ENCODE measurements around the gene CNPPD1. TPM values are rescaled to one million over a fixed set of nuclear protein-coding genes. Genes with fewer than 3 reads are reported as not detected.
"Not testable (repeated sequence)": the region's sequence is repeated elsewhere in the genome, so short reads cannot be mapped to it uniquely, and the experiment has no call there.

CNPPD1 gene
- total RNA-seq, 1 donor from 2014 or later, result 31.2 TPM

DNA sequence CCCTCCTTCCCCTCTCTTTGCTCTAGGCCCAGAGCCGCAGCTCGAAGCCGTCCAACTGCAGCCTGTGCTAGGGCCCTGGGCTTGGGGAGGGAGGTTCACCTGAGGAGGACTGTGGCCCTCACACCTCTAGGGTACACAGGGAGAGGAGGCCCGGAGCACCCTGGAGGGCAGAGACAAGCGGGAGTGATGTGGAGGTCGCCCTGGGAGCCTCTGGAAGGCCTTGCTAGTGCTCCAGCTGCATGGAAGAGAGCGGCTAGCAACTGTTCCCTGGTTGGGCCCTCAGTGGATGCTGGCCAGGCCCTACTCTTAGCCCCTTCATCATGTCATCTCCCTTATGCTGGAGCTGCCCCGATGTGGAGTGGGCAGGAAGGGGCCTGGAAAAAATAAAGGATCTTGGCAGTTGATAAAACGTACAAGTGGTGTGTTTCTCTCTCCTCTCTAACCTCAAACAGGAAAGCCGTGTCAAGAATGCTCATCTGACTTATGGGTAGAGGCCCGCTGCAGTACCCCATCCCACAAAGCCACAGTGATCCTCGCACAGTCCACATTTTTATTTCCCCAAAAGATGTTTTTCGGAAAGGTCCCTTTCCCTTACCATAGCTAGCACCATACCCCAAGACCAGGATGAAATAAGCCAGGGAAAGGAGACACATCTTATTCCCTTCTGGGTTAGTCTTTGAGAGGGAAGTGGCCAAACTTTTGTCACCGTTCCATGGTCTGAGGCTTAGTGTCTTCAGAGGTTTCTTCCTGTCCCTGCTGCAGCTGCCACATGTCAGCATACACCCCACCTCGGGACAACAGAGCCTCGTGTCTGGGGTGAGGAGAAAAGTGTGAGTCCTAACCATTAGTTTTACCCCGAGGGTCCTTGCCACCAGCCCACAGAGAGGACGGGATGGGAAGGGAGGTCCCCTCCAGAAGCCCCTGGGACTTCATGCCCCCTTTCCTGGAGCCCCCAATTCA, 32.8 kb upstream of the CNPPD1 start:
- DNase-seq (ENCODE audit: low spot score) (no peak), ATAC-seq (no peak)

- ATAC-seq, result peak; percentile 8
- no peak for DNase-seq (ENCODE audit: low spot score)
Measured at GRCh38 chr2:219207884-219208740, 31.4 kb upstream of the CNPPD1 start.

DNA sequence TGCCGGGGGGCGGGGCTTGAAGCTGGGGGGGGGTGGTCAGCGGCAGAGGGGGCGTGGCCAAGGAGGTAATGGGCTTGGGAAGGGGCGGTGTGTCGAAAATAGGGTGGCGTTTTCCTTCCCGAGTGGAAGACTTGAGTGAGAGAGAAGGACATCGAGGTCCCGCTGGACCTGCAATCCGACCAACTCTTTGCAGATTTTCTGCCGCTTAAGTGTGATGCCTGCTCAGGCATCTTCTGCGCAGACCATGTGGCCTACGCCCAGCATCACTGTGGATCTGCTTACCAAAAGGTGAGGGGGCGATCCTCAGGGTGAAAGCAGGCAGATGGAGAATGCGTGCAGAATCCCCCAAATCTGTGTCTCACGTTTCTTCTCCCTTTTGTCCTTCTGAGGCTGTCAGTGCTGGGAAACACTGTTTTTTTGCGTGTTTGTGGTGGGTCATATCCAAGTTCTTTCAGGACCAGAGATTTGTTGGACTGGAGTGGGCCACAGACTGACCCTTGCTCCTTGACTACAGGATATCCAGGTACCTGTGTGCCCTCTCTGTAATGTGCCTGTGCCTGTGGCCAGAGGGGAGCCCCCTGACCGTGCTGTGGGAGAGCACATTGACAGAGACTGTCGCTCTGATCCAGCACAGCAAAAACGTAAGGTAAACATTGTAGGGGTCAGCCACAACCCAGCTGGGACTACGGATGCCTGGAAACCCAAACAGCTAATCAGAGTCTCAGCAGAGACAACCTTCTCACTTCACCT, 30.6 kb upstream of the CNPPD1 start:
- DNase-seq (ENCODE audit: low spot score), result peak; percentile 48
- ATAC-seq, result peak; percentile 0

DNA sequence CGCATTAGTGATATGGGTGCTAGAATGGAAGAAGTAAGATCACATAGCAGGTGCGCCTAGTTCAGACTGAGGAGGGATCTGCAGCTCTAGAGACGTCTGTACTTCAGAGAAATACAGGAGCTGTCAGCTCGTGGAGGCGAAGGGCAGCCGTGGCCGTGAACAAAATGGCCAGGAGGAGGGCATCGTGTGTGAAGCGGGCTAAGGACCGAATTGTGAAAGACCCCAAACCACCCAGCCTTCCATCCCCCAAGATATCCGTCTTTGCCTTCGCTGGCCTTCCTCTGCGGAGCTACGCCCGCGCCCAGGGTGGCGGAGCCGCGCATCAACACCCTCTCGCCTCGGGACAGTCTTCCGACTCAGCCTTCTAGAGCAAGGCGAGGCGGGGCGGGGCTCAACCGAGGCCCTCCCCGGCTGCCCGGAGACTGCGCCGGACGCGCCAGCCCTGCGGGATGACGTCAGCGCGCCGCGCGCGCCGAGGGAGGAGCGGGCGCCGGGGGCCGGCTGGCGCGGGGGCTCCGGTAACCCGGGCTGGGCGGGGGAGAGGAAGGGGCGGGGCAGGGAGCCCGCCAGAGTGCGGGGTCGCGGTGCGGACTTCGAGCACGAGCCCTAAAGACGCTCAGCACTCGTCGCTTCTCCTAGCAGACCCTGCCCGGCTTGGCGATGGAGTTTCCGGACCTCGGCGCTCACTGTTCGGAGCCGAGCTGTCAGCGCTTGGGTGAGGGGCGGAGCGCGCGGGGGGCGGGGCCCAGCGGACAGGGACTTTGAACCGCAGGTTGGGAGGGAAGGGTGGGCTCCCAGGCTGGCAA, 29.8 kb upstream of the CNPPD1 start, which contains the start of gene ZFAND2B:
ZFAND2B (plus strand) TSS at position 455 of the 806 bp plus-strand sequence; CDS start at position 661, 206 bp downstream.
- ATAC-seq (peak; percentile 90), DNase-seq (ENCODE audit: low spot score) (peak; percentile 96)

- DNase-seq (ENCODE audit: low spot score) (no peak), ATAC-seq (no peak)
Measured at GRCh38 chr2:219205981-219206327, 29.2 kb upstream of the CNPPD1 start.

- DNase-seq (ENCODE audit: low spot score) (no peak), ATAC-seq (no peak)
Measured at GRCh38 chr2:219205165-219205538, 28.4 kb upstream of the CNPPD1 start.

DNA sequence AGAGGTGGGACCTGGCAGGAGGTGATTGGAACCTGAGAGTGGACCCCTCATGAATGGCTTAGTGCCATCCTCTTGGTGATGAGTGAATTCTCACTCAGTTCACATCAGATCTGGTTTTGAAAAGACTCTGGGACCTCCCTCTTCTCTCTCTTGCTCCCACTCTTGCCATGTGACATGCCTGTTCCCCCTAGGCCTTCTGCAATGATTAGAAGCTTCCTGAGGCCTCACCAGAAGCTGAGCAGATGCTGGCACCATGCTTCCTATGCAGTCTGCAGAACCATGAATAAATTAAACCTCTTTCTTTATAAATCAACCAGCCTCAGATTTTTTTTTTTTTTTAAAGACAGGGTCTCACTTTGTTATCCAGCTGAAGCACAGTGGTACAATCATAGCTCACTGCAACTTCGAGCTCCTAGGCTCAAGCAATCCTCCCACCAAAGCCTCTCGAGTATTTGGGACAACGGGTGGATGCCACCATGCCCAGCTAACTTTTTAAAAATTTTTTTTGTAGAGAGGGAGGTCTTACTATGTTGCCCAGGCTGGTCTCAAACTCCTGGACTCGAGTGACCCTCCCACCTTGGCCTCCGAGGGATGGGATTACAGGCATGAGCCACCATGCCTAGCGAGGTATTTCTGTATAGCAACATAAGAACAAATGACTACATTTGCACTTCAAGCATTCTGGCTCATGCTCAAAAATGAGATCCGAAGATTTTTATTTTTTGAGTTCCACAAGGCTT, 27.9 kb upstream of the CNPPD1 start:
- no peak for ATAC-seq
- no peak for DNase-seq (ENCODE audit: low spot score)

GRCh38 chr2:219201331-219201730, 24.6 kb upstream of the CNPPD1 start:
- DNase-seq (ENCODE audit: low spot score); ATAC-seq: not testable (repeated sequence)

DNA sequence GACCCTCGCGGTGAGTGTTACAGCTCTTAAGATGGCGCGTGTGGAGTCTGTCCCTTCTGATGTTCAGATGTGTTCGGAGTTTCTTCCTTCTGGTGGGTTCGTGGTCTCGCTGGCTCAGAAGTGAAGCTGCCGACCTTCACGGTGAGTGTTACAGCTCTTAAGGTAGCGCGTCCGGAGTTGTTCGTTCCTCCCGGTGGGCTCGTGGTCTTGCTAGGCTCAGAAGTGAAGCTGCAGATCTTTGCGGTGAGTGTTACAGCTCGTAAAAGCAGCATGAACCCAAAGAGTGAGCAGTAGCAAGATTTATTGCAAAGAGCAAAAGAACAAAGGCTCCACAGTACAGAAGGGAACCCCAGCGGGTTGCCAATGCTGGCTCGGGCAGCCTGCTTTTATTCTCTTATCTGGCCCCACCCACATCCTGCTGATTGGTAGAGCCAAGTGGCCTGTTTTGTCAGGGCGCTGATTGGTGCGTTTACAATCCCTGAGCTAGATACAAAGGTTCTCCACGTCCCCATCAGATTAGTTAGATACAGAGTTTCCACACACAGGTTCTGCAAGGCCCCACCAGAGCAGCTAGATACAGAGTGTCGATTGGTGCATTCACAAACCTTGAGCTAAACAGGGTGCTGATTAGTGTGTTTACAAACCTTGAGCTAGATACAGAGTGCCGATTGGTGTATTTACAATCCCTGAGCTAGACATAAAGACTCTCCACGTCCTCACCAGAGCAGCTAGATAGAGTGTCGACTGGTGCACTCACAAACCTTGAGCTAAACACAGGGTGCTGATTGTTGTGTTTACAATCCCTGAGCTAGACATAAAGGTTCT, 24.0 kb upstream of the CNPPD1 start:
- not testable (repeated sequence) for DNase-seq (ENCODE audit: low spot score); ATAC-seq

DNA sequence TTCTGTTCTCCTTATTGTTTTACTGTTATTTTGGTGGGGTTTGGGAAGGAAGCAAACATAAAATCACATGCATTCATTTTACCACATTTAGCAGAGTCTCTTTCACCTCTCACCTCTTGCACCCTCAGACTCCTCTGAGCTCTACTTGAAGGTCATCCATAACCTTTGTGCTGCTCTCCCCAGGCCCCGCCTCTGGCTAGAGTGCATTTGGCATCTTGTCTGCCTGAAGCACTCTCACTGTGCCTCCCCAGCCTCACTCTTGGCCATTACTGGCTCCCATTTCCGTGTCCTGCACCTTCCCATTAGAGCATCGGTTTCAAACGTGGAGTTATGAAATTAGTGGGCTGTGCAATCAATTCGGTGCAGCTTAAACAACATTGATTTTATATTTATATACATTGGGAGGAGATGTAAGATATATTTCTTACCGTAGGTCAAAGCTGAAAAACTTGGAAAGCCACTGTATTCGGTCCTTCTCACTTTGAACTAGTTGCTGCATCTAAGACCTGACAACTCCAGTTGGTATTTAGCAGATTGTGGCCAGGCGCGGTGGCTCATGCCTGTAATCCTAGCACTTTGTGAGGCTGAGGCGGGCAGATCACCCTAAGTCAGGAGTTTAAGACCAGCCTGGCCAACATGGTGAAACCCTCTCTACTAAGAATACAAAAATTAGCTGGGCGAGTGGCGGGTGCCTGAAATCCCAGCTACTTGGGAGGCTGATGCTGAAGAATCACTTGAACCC, 22.9 kb upstream of the CNPPD1 start:
- no peak for DNase-seq (ENCODE audit: low spot score)
- no peak for ATAC-seq

- DNase-seq (ENCODE audit: low spot score) (no peak), ATAC-seq (no peak)
Measured at GRCh38 chr2:219198974-219199373, 22.2 kb upstream of the CNPPD1 start.

DNA sequence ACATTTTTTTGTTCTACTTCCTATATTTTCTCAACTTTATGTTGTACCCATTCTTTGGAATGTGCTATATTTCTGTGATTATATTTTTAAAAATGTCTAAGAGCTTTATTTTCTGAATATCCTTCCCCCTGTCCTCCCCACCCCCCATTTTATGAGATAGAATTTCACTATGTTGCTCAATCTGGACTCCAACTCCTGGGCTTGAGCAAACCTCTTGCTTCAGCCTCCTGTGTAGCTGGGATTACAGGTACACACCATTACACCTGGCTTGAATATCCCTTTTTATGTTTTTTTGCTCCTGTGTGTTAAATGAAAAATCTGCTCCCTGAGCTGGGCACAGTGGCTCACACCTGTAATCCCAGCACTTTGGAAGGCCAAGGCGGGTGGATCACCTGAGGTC, 20.7 kb upstream of the CNPPD1 start:
- DNase-seq (ENCODE audit: low spot score), result no peak
- no peak for ATAC-seq

GRCh38 chr2:219186754-219187456, 10.2 kb upstream of the CNPPD1 start:
- DNase-seq (ENCODE audit: low spot score), result no peak
- ATAC-seq, result no peak

DNA sequence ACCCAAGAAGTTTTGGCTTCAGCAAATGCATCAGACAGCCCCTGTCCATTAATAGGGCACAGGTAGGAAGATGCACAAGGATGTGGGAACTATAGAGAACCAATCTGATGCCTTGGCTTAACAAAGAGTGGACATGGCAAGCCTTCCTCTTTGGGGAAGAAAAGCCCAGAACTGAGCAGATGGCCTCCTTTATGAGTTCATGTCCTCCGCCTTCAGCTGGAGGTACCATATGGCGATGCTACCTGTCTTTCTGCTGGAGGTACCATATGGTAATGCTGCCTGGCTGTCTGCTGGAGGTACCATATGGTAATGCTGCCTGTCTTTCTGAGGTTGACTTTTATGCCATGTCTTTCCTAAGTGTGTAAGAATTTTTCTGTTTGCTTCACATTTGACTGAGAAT, 7.4 kb upstream of the CNPPD1 start:
- DNase-seq (ENCODE audit: low spot score) (no peak), ATAC-seq (no peak)

DNA sequence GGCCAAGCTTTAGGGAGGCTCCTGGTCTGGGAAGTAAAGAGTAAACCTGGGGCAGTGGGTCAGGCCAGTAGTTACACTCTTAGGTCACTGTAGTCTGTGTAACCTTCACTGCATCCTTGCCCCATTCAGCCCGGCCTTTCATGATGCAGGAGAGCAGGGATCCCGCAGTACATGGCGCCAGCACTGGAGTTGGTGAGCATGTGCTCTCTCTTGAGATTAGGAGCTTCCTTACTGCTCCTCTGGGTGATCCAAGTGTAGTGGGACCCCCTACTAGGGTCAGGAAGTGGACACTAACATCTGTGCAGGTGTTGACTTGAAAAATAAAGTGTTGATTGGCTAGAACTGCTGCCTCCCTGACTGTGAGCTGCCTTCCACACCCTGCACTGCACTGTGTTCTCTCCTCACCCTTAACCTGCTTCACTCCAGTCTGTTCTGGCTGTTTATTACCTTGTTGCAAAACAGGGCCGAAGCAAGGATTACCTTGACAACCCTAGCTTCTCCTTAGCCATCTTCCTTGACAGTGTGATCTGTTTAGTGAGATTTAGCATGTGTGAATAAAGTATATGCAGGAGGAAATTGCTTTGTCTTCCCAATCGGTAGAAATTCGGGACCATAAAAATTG, 6.5 kb upstream of the CNPPD1 start:
- no peak for ATAC-seq

DNA sequence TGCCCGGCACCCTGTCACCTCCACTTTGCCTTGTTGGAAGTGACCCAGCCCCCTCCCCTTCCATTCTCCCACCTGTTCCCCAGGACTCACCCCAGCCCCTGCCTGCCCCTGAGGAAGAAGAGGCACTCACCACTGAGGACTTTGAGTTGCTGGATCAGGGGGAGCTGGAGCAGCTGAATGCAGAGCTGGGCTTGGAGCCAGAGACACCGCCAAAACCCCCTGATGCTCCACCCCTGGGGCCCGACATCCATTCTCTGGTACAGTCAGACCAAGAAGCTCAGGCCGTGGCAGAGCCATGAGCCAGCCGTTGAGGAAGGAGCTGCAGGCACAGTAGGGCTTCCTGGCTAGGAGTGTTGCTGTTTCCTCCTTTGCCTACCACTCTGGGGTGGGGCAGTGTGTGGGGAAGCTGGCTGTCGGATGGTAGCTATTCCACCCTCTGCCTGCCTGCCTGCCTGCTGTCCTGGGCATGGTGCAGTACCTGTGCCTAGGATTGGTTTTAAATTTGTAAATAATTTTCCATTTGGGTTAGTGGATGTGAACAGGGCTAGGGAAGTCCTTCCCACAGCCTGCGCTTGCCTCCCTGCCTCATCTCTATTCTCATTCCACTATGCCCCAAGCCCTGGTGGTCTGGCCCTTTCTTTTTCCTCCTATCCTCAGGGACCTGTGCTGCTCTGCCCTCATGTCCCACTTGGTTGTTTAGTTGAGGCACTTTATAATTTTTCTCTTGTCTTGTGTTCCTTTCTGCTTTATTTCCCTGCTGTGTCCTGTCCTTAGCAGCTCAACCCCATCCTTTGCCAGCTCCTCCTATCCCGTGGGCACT, 5.8 kb upstream of the CNPPD1 start:
- no peak for ATAC-seq
- DNase-seq (ENCODE audit: low spot score), result no peak

More for the DNA sequence above, 6.5 kb upstream of the CNPPD1 start:
- DNase-seq (ENCODE audit: low spot score), result no peak

All from left lobe of liver (tissue), 2 donors.